GM19395 (cell line): Measurements from ENCODE around the gene EPB41L4A.
A peak's percentile ranks its signal among the peaks of the same experiment; 100 is the strongest.
"Not testable (repeated sequence)": the region's sequence is repeated elsewhere in the genome, so short reads cannot be mapped to it uniquely, and the experiment has no call there.

Experiments
- ATAC-seq: cut with Tn5 transposase; IDR thresholded peaks from one replicate; pipeline ENCODE4 v1.9.1; 2021; ENCODE audit warnings: mild to moderate bottlenecking, moderate library complexity; ENCODE audit not compliant: unreplicated experiment

Gene EPB41L4A

GRCh38 chr5:112403069-112403468 lies 16.0 kb downstream of the EPB41L4A start:
- ATAC-seq = no peak

DNA sequence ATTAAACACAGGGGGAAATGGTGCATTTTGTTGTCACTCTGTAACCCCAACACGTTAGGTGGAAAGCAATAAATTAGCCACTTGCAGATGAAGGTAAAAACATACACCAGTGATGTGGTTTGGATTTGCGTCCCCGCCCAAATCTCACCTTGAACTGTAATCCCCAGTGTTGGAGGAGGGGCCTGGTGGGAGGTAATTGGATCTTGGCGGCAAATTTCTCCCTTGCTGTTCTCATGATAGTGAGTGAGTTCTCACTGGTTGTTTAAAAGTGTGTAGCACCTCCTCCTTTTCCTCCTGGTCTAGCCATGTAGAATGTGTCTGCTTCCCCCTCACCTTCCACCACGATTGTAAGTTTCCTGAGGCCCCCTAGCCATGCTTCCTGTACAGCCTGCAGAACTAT lies 17.2 kb downstream of the EPB41L4A start:
- ATAC-seq = no peak

- no peak for ATAC-seq
These were observed 21.4 kb downstream of the EPB41L4A start for GRCh38 chr5:112397690-112398089.

DNA sequence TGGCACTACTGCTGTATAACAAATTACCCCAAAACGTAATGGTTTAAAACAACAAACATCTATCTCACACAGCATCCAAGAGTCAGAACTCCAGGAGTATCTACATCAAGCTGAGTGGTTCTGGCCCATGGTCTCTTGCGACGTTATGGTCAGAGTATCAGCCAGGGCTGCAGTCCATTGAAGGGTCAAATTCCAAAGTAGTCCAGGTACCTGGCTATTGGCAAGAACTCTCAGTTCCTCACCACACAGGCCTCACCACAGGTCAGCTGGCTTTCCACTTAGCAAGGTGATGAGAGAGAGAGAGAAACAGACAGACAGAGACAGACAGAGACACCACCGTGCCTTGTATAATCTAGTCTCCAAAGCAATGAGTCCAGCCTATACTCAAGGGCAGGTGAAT lies 22.6 kb downstream of the EPB41L4A start:
- ATAC-seq = no peak

GRCh38 chr5:112395299-112395698 lies 23.8 kb downstream of the EPB41L4A start:
- ATAC-seq = not testable (repeated sequence)

GRCh38 chr5:112390327-112390726 lies 28.8 kb downstream of the EPB41L4A start:
- ATAC-seq = no peak

GRCh38 chr5:112388739-112389138 lies 30.3 kb downstream of the EPB41L4A start:
- no peak for ATAC-seq

DNA sequence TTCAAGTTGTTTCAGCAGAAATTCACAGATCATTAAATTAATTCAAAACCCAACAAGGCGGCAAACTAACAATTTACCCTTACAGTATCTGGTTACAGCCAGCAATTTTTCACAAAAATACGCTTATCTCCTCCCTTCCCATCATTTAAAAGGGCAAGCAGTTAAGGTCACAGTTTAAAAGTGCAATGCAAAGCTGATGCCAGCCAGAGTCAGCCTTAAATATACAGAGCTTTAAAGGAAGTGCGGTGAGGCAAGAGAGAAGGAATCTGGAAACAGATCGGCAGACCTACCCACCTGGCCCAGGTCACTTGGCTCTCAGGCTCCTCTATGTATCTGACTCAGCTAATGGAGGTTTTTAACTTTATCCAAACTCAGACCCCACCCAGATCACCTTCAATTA lies 31.0 kb downstream of the EPB41L4A start:
- no peak for ATAC-seq

DNA sequence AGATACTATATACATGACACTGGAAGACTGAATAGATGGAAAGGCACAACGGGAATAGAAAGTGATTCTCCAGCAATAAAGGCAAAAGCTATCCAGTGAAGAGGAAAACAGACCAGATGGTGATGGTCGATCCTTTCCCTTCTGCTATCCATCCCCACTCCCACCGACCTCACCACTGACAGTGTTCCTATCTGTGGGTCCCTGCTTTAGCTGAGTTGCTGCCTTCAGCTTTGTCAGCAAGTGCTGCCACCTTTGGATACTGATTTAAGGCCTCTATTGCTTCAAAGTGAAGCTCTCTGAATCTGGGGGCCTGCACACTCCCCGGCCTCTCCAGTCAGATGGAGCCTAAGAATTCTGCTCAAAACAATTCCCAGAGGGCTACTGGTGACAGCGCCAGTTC lies 32.3 kb downstream of the EPB41L4A start:
- ATAC-seq = no peak

DNA sequence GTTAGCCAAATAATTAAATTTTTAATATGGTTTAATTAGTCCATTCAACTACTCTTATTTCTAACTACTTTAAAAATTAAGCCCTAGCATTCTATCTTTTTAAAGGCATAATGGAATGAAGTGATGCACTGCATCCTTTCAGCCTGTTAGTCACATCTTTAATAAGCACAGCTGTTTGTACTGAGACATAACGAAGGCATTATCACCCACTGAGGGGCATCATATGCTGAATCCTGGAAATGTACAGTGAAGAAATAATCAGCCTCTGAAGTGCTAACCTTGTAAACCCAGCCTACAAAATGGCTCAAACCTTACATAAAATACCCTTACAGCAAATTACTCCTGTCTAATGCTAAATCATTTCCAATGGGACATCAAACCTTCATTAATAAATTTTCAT lies 33.1 kb downstream of the EPB41L4A start:
- no peak for ATAC-seq

- ATAC-seq = no peak
These were observed 33.5 kb downstream of the EPB41L4A start for GRCh38 chr5:112385566-112385965.

DNA sequence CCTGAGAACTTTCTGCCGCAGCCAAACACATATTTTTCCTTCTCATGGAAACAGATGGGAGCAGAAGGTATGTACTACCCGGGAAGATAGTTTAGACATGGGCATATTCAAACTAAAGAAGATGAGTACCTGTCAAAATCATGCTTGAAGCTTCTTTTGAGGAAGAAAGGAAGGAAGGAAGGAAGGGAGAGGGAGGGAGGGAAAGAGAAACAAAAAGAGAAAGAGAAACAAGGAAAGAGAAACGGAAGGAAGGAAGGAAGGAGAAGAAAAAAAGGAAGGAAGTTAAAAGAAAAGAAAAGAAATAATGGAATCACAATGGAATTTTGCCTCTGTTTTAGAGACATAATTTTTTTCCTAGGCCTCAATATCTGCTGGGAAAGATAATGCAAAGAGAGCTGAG lies 34.6 kb downstream of the EPB41L4A start:
- no peak for ATAC-seq

DNA sequence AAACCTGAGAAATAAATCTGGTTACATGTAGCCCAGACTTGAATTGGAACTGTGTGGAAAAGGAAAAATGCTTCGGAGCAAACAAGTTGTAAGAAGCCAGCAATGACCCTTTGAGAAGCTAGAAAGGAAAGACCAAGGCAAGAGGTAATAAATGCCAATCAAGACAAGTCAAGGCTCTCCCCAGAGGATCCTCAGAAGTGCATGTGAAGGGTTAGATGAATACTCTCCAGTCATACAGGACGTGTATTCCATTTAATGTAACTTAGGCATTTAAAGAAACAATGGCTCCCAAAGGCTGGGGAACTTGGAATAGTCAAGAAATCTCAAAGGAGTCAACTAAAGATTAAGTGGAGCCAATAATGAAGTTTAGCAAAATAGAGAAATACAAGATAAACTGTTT lies 36.2 kb downstream of the EPB41L4A start:
- no peak for ATAC-seq

- no peak for ATAC-seq
These were observed 37.6 kb downstream of the EPB41L4A start for GRCh38 chr5:112381521-112381920.

- ATAC-seq = no peak
These were observed 39.3 kb downstream of the EPB41L4A start for GRCh38 chr5:112379542-112380325.

DNA sequence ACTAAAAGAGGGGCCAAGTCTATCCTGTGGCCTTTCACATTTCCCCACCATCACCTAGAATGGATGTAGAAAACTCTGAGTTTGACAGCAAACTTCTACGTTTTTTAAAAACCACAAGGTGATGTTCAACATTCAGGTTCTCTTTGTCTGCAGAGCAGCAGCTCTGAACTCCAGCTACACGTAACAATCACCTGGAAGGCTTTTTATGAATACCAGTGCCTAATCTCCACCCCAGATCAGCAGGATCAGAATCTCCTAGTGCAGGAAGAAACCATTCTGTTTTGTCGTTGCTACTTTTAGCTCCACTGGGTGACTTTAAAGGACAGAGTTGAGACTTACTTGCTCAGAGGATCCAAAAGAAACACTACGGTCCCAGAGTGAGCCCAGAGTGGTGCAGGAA lies 44.3 kb downstream of the EPB41L4A start:
- ATAC-seq = no peak

GRCh38 chr5:112374356-112374755 lies 44.7 kb downstream of the EPB41L4A start:
- ATAC-seq = no peak

DNA sequence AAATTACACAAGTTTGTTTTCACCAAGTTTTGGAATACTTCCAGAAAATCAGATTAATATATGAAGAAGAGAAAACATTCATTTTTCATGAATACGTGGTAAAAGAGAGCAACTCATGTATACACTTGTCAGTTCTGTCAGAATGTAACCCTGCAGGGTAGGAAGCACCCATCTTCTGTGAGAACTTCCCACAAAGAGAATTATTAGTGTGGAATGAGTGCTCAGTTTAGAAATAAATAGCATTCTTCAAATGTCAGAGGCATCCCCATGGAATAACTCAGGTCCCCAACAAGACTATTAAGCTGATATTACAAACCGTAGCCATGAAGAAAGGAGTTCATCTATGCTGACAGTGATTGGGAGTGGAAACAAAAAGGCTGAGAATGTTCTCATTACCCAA lies 45.2 kb downstream of the EPB41L4A start:
- ATAC-seq = no peak

GRCh38 chr5:112372543-112372942 lies 46.5 kb downstream of the EPB41L4A start:
- ATAC-seq = no peak

DNA sequence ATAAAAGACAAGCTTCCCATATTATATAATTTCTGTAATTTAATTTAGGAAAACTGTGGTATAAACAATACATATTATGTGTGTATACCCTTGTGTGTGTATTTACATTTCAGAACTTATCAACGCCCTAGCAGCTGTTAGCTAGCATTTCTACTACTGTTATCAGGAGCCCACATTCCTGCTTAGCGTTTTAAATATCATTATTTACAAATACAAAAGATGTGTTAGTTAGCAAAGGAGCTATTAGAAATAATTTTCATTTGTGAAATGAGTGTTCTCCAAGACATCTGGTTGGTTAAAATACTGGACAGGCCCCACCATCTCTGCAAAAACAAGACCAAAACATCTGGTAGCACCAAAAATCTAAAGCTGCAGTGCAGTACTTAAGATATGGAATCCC lies 48.0 kb downstream of the EPB41L4A start:
- ATAC-seq = no peak

GRCh38 chr5:112367400-112367799 lies 51.7 kb downstream of the EPB41L4A start:
- peak; percentile 20 for ATAC-seq

GRCh38 chr5:112366987-112367386 lies 52.1 kb downstream of the EPB41L4A start:
- ATAC-seq = peak; percentile 69

DNA sequence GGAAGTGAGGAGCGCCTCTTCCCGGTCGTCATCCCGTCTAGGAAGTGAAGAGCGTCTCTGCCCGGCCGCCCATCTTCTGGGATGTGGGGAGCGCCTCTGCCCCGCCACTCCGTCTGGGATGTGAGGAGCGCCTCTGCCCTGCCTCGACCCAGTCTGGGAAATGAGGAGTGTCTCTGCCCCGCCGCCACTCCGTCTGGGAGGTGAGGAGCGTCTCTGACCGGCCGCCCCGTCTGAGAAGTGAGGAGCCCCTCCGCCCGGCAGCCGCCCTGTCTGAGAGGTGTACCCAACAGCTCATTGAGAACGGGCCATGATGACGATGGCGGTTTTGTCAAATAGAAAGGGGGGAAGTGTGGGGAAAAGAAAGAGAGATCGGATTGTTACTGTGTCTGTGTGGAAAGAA lies 58.3 kb downstream of the EPB41L4A start:
- ATAC-seq = not testable (repeated sequence)
